Neural cell (in vitro differentiated cells): ENCODE measurements around the gene PAN2. TPM values are rescaled to one million over a fixed set of nuclear protein-coding genes. Genes with fewer than 3 reads are reported as not detected.
"Not testable (repeated sequence)": the region's sequence is repeated elsewhere in the genome, so short reads cannot be mapped to it uniquely, and the experiment has no call there.

Experiments
- H2AFZ ChIP-seq: fragments of 200-600, 300-800 bp; sonication (generic), shearing (Covaris generic); 2 replicates; pipeline ENCODE4 v1.6.0; 2014; ENCODE audit warnings: low read depth, mild to moderate bottlenecking, antibody characterized with exemption, low read length, moderate library complexity
- H3F3A ChIP-seq: fragments of 200-600 bp; shearing (Covaris generic); 2 replicates; pipeline ENCODE4 v1.6.1; 2016; ENCODE audit warnings: mild to moderate bottlenecking, moderate library complexity, mixed read lengths, antibody characterized with exemption, low read length; ENCODE audit not compliant: insufficient read depth, poor library complexity, severe bottlenecking
- H3K27ac ChIP-seq: fragments of 200-600, 300-800 bp; sonication (generic), shearing (Covaris generic); 2 replicates; pipeline ENCODE4 v1.5.1; 2014; ENCODE audit warnings: mild to moderate bottlenecking, low read length, moderate library complexity
- H3K27me3 ChIP-seq: fragments of 300-800, 200-600 bp; sonication (generic), shearing (Covaris generic); 2 replicates; pipeline ENCODE4 v1.6.0; 2014; ENCODE audit warnings: mild to moderate bottlenecking, low read depth, low read length, moderate library complexity; ENCODE audit not compliant: insufficient read depth
- H3K36me3 ChIP-seq: fragments of 300-800, 200-600 bp; sonication (generic), shearing (Covaris generic); 2 replicates; pipeline ENCODE4 v1.5.1; 2014; ENCODE audit warnings: mild to moderate bottlenecking, antibody characterized with exemption, low read length, moderate library complexity; ENCODE audit not compliant: insufficient read depth
- H3K4me2 ChIP-seq: fragments of 300-800, 200-600 bp; sonication (generic), shearing (Covaris generic); 2 replicates; pipeline ENCODE4 v1.6.0; 2014; ENCODE audit warnings: mild to moderate bottlenecking, low read length
- H3K4me3 ChIP-seq: fragments of 300-800, 200-600 bp; sonication (generic), shearing (Covaris generic); 2 replicates; pipeline ENCODE4 v1.5.1; 2014; ENCODE audit warnings: mild to moderate bottlenecking, low read length, moderate library complexity
- H3K79me2 ChIP-seq: fragments of 200-600 bp; shearing (Covaris generic); replicated peaks from 2 replicates; pipeline ENCODE4 v1.6.0; 2014; ENCODE audit warnings: mild to moderate bottlenecking, low read length, moderate library complexity; ENCODE audit not compliant: insufficient read depth
- H3K9ac ChIP-seq: fragments of 300-800, 200-600 bp; sonication (generic), shearing (Covaris generic); 2 replicates; pipeline ENCODE4 v1.6.1; 2016; ENCODE audit warnings: mild to moderate bottlenecking, low read length, mixed read lengths
- H3K9me2 ChIP-seq: fragments of 200-600 bp; shearing (Covaris generic); 2 replicates; pipeline ENCODE4 v1.6.1; 2016; ENCODE audit warnings: mild to moderate bottlenecking, low read length, mixed read lengths; ENCODE audit not compliant: insufficient read depth
- H3K9me3 ChIP-seq: fragments of 200-600, 300-800 bp; sonication (generic), shearing (Covaris generic); 2 replicates; pipeline ENCODE4 v1.6.1; 2016; ENCODE audit warnings: mild to moderate bottlenecking, mixed run types, low read length, moderate library complexity, mixed read lengths
- H4K20me1 ChIP-seq: fragments of 200-600 bp; shearing (Covaris generic); 2 replicates; pipeline ENCODE4 v1.6.1; 2016; ENCODE audit warnings: mild to moderate bottlenecking, mixed run types; ENCODE audit not compliant: insufficient read depth
- CTCF ChIP-seq: fragments of 450-650 bp; IDR thresholded peaks from 2 replicates; pipeline ENCODE4 v1.5.1; 2014; ENCODE audit warnings: antibody characterized with exemption, mild to moderate bottlenecking, moderate library complexity; ENCODE audit not compliant: poor library complexity, severe bottlenecking
- EP300 ChIP-seq: fragments of 450-650 bp; conservative IDR thresholded peaks from 2 replicates; pipeline ENCODE4 v1.6.1; 2014; ENCODE audit warnings: antibody characterized with exemption, mild to moderate bottlenecking, moderate library complexity; ENCODE audit not compliant: poor library complexity, severe bottlenecking
- EZH2 ChIP-seq: fragments of 200-600, 300-800 bp; shearing (Covaris generic), sonication (generic); IDR thresholded peaks from 2 replicates; pipeline ENCODE4 v1.6.1; 2014; ENCODE audit warnings: antibody characterized with exemption, low read length, borderline replicate concordance, mild to moderate bottlenecking; ENCODE audit not compliant: insufficient read depth, poor library complexity, severe bottlenecking
- MXI1 ChIP-seq: fragments of 450-650 bp; conservative IDR thresholded peaks from 2 replicates; pipeline ENCODE4 v1.6.1; 2014; ENCODE audit warnings: antibody characterized with exemption, mild to moderate bottlenecking; ENCODE audit not compliant: poor library complexity, severe bottlenecking
- POLR2AphosphoS5 ChIP-seq: IDR thresholded peaks from 2 replicates; pipeline ENCODE4 v1.6.1; 2012
- RAD21 ChIP-seq: fragments of 450-650 bp; conservative IDR thresholded peaks from 2 replicates; pipeline ENCODE4 v1.6.1; 2014; ENCODE audit warnings: antibody characterized with exemption, mild to moderate bottlenecking, moderate library complexity
- REST ChIP-seq: IDR thresholded peaks from 2 replicates; pipeline ENCODE4 v1.6.1; 2012; ENCODE audit warnings: borderline replicate concordance
- SMC3 ChIP-seq: fragments of 450-650 bp; conservative IDR thresholded peaks from 2 replicates; pipeline ENCODE4 v1.6.1; 2014; ENCODE audit warnings: antibody characterized with exemption, mild to moderate bottlenecking, moderate library complexity; ENCODE audit not compliant: poor library complexity
- TAF1 ChIP-seq: IDR thresholded peaks from 2 replicates; pipeline ENCODE4 v1.6.1; 2012; ENCODE audit warnings: low read depth
- polyA plus RNA-seq: library from polyadenylated mRNA; depleted of rRNA; stranded (reverse); fragments of >200 nt; gene quantifications from 2 replicates; pipeline ENCODE4 v1.2.3, GENCODE V29; 2014

Gene PAN2
- polyA plus RNA-seq, 1 donor from 2014 or later = 63.0 TPM

- H3K79me2 ChIP-seq = no peaks in the 10 kb centered on the region
- TF ChIP-seq TAF1 (no peak), CTCF (no peak), SMC3 (no peak), EP300 (no peak), RAD21 (no peak), EZH2 (no peak), POLR2AphosphoS5 (no peak), REST (no peak), MXI1 (no peak)
- no peaks in the 10 kb centered on the region for H3K9me2 ChIP-seq
- peaks cover 3% of the 10 kb centered on the region for H3F3A ChIP-seq
- H3K27me3 ChIP-seq = no peaks in the 10 kb centered on the region
- no peaks in the 10 kb centered on the region for H4K20me1 ChIP-seq
- no peak overlapping the region for H3K27ac ChIP-seq
- no peak overlapping the region for H3K4me2 ChIP-seq
- H3K9ac ChIP-seq = no peak overlapping the region
- H2AFZ ChIP-seq = no peak overlapping the region
- no peak overlapping the region for H3K4me3 ChIP-seq
- H3K36me3 ChIP-seq = no peaks in the 10 kb centered on the region
- no peaks in the 10 kb centered on the region for H3K9me3 ChIP-seq
These were observed 4.0 kb upstream of the PAN2 start for GRCh38 chr12:56337753-56338251.

- H3K9me3 ChIP-seq = no peaks in the 10 kb centered on the region
- H3F3A ChIP-seq = peaks cover 3% of the 10 kb centered on the region
- H3K4me2 ChIP-seq = no peak overlapping the region
- TF ChIP-seq RAD21 = no peak
- no peak for TF ChIP-seq TAF1
- TF ChIP-seq EZH2 = no peak
- no peak for TF ChIP-seq SMC3
- no peak for TF ChIP-seq MXI1
- no peak for TF ChIP-seq CTCF
- TF ChIP-seq EP300 = no peak
- no peak for TF ChIP-seq POLR2AphosphoS5
- no peak for TF ChIP-seq REST
- H3K27ac ChIP-seq = no peak overlapping the region
- no peak overlapping the region for H3K9ac ChIP-seq
- H2AFZ ChIP-seq = no peak overlapping the region
- H3K4me3 ChIP-seq = no peak overlapping the region
- no peaks in the 10 kb centered on the region for H4K20me1 ChIP-seq
- H3K27me3 ChIP-seq = no peaks in the 10 kb centered on the region
- no peaks in the 10 kb centered on the region for H3K79me2 ChIP-seq
- no peaks in the 10 kb centered on the region for H3K36me3 ChIP-seq
- no peaks in the 10 kb centered on the region for H3K9me2 ChIP-seq
These were observed 2.8 kb upstream of the PAN2 start for GRCh38 chr12:56336361-56337167.

- not testable (repeated sequence) for H3K9me2 ChIP-seq, H3K9me3 ChIP-seq, H3K27me3 ChIP-seq, H3K27ac ChIP-seq, H3F3A ChIP-seq, H3K4me3 ChIP-seq, H2AFZ ChIP-seq, H3K9ac ChIP-seq, H3K79me2 ChIP-seq, H3K4me2 ChIP-seq, H4K20me1 ChIP-seq, H3K36me3 ChIP-seq
These were observed 1.7 kb upstream of the PAN2 start for GRCh38 chr12:56335527-56335926.
